Measurements from ENCODE around the gene ST6GALNAC3.
"Not testable (repeated sequence)": the region's sequence is repeated elsewhere in the genome, so short reads cannot be mapped to it uniquely, and the experiment has no call there.

Gene ST6GALNAC3

GRCh38 chr1:76038287-76039004, 36.1 kb upstream of the ST6GALNAC3 start:
- TF ChIP-seq, protein P1, sequence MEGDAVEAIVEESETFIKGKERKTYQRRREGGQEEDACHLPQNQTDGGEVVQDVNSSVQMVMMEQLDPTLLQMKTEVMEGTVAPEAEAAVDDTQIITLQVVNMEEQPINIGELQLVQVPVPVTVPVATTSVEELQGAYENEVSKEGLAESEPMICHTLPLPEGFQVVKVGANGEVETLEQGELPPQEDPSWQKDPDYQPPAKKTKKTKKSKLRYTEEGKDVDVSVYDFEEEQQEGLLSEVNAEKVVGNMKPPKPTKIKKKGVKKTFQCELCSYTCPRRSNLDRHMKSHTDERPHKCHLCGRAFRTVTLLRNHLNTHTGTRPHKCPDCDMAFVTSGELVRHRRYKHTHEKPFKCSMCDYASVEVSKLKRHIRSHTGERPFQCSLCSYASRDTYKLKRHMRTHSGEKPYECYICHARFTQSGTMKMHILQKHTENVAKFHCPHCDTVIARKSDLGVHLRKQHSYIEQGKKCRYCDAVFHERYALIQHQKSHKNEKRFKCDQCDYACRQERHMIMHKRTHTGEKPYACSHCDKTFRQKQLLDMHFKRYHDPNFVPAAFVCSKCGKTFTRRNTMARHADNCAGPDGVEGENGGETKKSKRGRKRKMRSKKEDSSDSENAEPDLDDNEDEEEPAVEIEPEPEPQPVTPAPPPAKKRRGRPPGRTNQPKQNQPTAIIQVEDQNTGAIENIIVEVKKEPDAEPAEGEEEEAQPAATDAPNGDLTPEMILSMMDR (conservative IDR thresholded peaks at IDR 0.05): no peak
- H3K27ac ChIP-seq: no peak overlapping the region

- TF ChIP-seq, protein P1 (conservative IDR thresholded peaks at IDR 0.05): no peak
- no peak overlapping the region for H3K27ac ChIP-seq
These were observed 28.4 kb upstream of the ST6GALNAC3 start for GRCh38 chr1:76046149-76046548.

- TF ChIP-seq, protein P1 (conservative IDR thresholded peaks at IDR 0.05): no peak
- no peak overlapping the region for H3K27ac ChIP-seq
These were observed 26.3 kb upstream of the ST6GALNAC3 start for GRCh38 chr1:76048219-76048618.

DNA sequence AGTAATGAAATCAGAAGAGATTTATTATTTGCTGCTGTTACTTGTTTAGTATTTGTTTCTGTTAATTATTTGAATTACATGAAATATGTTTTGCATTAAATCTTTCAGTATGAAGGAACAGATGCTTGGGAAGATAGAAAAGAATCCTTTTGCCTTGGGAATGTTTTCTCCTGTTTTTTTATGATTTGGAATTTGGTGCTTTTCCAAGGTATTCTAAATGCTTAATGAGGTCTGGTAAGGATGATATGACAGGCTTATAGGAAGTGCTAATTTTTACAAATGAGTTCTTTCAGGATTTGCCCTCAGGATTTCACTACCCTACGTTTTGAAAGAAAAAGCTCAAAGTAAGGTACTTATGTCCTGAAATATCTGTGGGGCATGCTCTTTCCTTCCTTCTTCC, 25.6 kb upstream of the ST6GALNAC3 start:
- no peak overlapping the region for H3K27ac ChIP-seq
- TF ChIP-seq, protein P1 (conservative IDR thresholded peaks at IDR 0.05): no peak

- H3K27ac ChIP-seq: no peak overlapping the region
These were observed 25.0 kb upstream of the ST6GALNAC3 start for GRCh38 chr1:76049498-76049897.

GRCh38 chr1:76050073-76050472, 24.5 kb upstream of the ST6GALNAC3 start:
- H3K27ac ChIP-seq: not testable (repeated sequence)

More at GRCh38 chr1:76049498-76049897, 25.0 kb upstream of the ST6GALNAC3 start:
- TF ChIP-seq, protein P1 (conservative IDR thresholded peaks at IDR 0.05): no peak

DNA sequence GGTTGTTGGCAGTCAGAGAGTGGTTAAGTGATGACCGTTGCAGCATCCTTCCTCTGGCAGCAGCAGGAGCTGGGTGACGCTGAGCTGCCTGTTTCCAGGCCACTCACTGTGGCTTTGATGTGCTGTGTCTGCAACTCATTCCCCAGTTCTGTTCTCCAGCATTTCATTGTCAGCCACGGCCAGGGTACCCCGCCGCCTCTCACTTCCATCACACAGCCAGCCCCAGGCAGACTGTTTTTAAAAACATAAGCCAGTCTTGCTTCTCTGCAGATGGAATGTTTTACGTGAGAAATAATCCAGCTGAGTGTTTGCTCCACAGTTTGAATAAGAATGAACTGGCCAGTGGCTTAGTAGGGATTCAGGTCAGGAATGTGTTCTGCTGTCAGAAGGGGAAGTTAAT, 21.5 kb upstream of the ST6GALNAC3 start:
- no peak overlapping the region for H3K27ac ChIP-seq
- TF ChIP-seq, protein P1 (conservative IDR thresholded peaks at IDR 0.05): no peak

DNA sequence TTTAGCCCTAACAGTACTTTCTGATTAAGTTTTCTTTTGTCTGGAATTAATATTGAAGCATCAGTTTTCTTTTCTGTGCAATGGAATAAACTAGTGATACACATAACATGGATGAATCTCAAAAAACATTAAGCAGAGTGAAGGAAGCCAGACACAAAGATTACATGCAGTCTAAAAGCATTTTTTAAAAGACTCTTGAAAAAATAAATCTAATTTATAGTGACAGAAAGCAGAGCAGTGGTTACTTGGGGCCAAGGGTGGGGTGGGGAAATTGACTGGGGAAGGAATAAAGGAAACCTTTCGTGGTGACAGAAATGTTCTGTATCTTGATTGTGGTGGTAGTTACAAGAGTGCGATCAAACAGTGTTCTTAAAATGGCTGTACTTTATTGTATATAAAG, 20.2 kb upstream of the ST6GALNAC3 start:
- TF ChIP-seq, protein P1 (conservative IDR thresholded peaks at IDR 0.05): no peak
- no peak overlapping the region for H3K27ac ChIP-seq

All from VCaP (cell line).